ENCODE results near the gene PAK4.
A peak's percentile ranks its signal among the peaks of the same experiment; 100 is the strongest.
"Not testable (repeated sequence)": the region's sequence is repeated elsewhere in the genome, so short reads cannot be mapped to it uniquely, and the experiment has no call there.

PAK4 gene

DNA sequence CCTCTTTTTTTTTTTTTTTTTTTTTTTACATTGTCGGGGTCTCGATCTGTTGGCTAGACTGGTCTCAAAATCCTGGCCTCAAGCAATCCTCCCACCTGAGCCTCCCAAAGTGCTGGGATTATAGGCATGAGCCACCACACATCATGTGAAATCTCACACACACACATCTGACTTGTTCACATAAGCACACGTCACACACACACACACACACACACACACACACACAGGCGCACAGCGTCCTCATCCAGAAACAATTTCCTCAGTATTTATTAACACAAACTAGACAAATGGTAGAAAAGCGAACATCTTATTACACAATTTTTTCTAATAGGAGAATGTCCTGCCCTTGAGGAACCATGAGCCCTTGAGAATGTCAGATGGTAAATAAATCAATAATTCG lies 83.6 kb downstream of the PAK4 start:
- DNase-seq (ENCODE audit: extremely low read depth, insufficient read length), result no peak
- Histone ChIP-seq H3K36me3 (ENCODE audit: control insufficient read depth, insufficient read depth, low read length) (no peaks in the 10 kb centered on the region), H3K4me3 (replicated peaks; ENCODE audit: low read depth, low read length) (no peak overlapping the region), H3K27me3 (replicated peaks; ENCODE audit: control insufficient read depth, insufficient read depth, low read length) (no peaks in the 10 kb centered on the region)
- TF ChIP-seq, protein P1, sequence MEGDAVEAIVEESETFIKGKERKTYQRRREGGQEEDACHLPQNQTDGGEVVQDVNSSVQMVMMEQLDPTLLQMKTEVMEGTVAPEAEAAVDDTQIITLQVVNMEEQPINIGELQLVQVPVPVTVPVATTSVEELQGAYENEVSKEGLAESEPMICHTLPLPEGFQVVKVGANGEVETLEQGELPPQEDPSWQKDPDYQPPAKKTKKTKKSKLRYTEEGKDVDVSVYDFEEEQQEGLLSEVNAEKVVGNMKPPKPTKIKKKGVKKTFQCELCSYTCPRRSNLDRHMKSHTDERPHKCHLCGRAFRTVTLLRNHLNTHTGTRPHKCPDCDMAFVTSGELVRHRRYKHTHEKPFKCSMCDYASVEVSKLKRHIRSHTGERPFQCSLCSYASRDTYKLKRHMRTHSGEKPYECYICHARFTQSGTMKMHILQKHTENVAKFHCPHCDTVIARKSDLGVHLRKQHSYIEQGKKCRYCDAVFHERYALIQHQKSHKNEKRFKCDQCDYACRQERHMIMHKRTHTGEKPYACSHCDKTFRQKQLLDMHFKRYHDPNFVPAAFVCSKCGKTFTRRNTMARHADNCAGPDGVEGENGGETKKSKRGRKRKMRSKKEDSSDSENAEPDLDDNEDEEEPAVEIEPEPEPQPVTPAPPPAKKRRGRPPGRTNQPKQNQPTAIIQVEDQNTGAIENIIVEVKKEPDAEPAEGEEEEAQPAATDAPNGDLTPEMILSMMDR (IDR thresholded peaks at IDR 0.05; ENCODE audit: insufficient read depth, low read length, poor library complexity, severe bottlenecking), result no peak

DNA sequence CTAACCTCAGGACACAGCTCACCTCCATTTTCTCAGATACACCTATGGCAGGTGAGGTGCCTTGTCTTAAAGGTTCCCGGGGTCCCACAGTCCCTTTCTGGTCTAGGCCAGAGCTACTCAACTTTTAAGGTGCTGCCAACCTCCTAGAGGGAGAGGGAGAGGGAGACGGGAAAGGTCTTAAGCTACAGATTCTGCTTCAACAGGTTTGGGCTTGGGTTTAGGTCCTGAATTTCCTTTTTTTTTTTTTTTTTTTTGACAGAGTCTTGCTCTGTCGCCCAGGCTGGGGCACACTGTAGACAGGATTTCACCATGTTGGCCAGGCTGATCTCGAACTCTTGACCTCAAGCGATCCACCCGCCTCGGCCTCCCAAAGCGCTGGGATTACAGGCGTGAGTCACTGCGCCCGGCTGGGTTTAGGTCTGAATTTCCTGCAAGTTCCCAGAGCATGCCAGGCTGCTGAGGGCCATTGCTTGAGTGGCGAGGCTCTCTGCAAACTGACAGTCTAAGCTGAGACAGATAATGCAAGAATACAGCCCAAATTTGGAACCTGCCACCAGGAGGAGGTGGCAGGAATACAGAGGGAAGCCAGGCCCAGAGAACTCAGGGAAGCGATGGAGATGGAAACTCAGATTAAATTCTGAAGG lies 86.3 kb downstream of the PAK4 start:
- Histone ChIP-seq H3K27me3 (replicated peaks; ENCODE audit: control insufficient read depth, insufficient read depth, low read length) (no peaks in the 10 kb centered on the region), H3K4me3 (replicated peaks; ENCODE audit: low read depth, low read length) (no peak overlapping the region), H3K36me3 (ENCODE audit: control insufficient read depth, insufficient read depth, low read length) (no peaks in the 10 kb centered on the region)
- no peak for DNase-seq (ENCODE audit: extremely low read depth, insufficient read length)
- TF ChIP-seq, protein P1 (IDR thresholded peaks at IDR 0.05; ENCODE audit: insufficient read depth, low read length, poor library complexity, severe bottlenecking), result no peak

DNA sequence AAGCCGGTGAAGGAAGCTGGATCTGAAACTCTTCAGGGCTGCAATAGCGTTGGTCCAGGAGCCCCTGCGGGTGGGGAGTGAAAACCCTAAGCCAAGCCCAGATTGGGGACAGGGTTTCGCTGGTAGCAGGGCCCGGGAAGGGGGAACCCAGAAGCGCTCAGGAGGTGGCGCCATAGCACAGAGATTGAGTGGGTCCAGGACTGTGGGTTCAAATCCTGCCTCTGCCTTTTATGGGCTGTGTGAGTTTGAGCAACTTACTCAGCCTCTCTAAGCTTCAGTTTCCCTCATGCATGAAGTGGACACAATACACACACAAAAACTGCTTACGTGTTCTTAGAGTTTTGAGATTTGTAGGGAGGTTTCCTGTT lies 86.8 kb downstream of the PAK4 start:
- no peaks in the 10 kb centered on the region for H3K27me3 ChIP-seq (replicated peaks; ENCODE audit: control insufficient read depth, insufficient read depth, low read length)
- TF ChIP-seq, protein P1 (IDR thresholded peaks at IDR 0.05; ENCODE audit: insufficient read depth, low read length, poor library complexity, severe bottlenecking), result peak; percentile 64
- no peak overlapping the region for H3K4me3 ChIP-seq (replicated peaks; ENCODE audit: low read depth, low read length)
- DNase-seq (ENCODE audit: extremely low read depth, insufficient read length), result no peak
- no peaks in the 10 kb centered on the region for H3K36me3 ChIP-seq (ENCODE audit: control insufficient read depth, insufficient read depth, low read length)

DNA sequence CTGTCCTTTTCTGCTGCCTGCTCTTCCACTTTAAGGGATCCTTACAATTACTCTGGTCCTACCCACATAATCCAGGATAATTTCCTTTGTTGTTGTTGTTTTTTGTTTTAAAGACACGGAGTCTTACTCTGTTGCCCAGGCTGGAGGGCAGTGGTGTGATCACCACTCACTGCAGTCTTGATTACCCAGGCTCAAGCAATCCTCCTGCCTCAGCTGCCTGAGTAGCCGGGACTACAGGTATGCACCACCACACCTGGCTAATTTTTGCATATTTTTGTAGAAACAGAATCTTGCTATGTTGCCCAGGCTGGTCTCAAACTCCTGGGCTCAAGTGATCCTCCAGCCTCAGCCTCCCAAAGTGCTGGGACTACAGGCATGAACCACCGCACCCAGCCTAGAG lies 89.7 kb downstream of the PAK4 start:
- DNase-seq (ENCODE audit: extremely low read depth, insufficient read length); H3K4me3 ChIP-seq (replicated peaks; ENCODE audit: low read depth, low read length); H3K27me3 ChIP-seq (replicated peaks; ENCODE audit: control insufficient read depth, insufficient read depth, low read length); H3K36me3 ChIP-seq (ENCODE audit: control insufficient read depth, insufficient read depth, low read length): not testable (repeated sequence)

DNA sequence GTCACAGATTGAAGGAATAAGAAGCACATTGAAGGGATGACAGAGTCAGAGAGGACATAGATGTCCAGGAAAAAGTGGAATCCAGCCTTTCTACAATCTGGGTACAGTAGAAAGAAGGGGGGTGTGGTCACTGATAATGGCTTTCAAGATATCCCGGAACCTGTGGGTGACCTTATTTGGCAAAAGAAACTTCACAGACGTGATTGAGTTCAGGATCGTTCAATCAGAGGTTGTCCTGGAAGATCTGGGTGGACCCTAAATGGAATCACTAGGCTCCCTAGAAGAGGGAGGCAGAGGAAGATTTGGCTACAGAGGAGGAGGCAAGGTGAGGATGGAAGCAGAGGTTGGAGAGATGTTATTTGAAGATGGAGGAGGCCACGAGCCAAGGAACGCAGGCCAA lies 91.5 kb downstream of the PAK4 start:
- DNase-seq (ENCODE audit: extremely low read depth, insufficient read length), result no peak
- TF ChIP-seq, protein P1 (IDR thresholded peaks at IDR 0.05; ENCODE audit: insufficient read depth, low read length, poor library complexity, severe bottlenecking), result no peak
- H3K4me3 ChIP-seq (replicated peaks; ENCODE audit: low read depth, low read length), result no peak overlapping the region
- no peaks in the 10 kb centered on the region for H3K36me3 ChIP-seq (ENCODE audit: control insufficient read depth, insufficient read depth, low read length)
- no peaks in the 10 kb centered on the region for H3K27me3 ChIP-seq (replicated peaks; ENCODE audit: control insufficient read depth, insufficient read depth, low read length)

DNA sequence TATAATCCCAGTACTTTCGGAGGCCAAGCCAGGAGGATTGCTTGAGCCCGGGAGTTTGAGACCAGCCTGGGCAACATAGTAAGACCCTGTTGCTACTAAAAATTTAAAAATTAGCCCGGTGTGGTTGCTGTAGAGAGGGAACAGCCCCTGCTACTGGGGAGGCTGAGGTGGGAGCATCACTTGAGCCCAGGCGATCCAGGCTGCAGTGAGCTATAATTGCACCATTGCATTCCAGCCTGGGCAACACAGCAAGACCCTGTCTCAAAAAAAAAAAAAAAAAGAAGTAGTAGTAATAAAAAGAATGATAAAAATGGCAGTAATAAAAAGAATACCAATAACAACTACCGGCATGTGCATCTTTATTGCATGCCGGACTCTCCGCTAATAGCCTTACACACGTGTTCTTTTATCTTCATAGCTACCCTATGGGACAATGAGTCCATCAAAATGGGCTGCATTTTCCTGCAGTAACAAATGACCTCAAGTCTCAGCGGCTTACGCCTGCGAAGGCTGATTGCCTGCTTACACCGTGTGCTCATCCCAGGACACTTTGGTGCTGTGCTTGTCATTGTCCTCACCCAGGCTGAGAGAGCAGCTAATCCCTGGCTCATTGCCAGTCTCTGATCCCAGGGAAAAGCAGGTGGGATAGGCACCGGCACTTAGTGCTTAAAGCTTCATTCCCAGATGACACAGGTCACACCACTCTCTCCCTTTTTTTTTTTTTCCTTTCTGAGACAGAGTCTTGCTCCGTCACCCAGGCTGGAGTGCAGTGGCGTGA lies 92.8 kb downstream of the PAK4 start:
- no peak overlapping the region for H3K4me3 ChIP-seq (replicated peaks; ENCODE audit: low read depth, low read length)
- DNase-seq (ENCODE audit: extremely low read depth, insufficient read length), result no peak
- H3K36me3 ChIP-seq (ENCODE audit: control insufficient read depth, insufficient read depth, low read length), result no peaks in the 10 kb centered on the region
- H3K27me3 ChIP-seq (replicated peaks; ENCODE audit: control insufficient read depth, insufficient read depth, low read length), result no peaks in the 10 kb centered on the region
- TF ChIP-seq, protein P1 (IDR thresholded peaks at IDR 0.05; ENCODE audit: insufficient read depth, low read length, poor library complexity, severe bottlenecking), result no peak

DNA sequence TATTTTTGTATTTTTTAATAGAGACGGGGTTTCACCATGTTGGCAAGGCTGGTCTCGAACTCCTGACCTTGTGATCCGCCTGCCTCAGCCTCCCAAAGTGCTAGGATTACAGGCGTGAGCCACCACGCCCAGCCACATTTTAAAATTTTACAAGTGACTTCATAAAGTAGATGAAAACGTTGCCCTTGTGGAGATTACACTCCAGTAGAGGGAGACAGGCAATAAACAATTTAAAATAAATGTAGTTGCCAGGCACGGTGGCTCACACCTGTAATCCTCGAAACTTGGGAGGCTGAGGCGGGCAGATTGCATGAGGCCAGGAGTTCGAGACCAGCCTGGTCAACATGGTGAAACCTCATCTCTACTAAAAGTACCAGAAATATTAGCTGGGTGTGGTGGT lies 93.5 kb downstream of the PAK4 start:
- DNase-seq (ENCODE audit: extremely low read depth, insufficient read length); H3K36me3 ChIP-seq (ENCODE audit: control insufficient read depth, insufficient read depth, low read length); H3K27me3 ChIP-seq (replicated peaks; ENCODE audit: control insufficient read depth, insufficient read depth, low read length); H3K4me3 ChIP-seq (replicated peaks; ENCODE audit: low read depth, low read length): not testable (repeated sequence)
